Central memory CD4-positive, alpha-beta T cell (primary cell): ENCODE measurements around the gene TRIM4.
"Not testable (repeated sequence)": the region's sequence is repeated elsewhere in the genome, so short reads cannot be mapped to it uniquely, and the experiment has no call there.

ENCODE experiments used
- DNase-seq: peaks from one replicate; pipeline ENCODE4 v3.0.0; 2022

The TRIM4 gene

GRCh38 chr7:99919814-99920112 is 433 bp upstream of the TRIM4 start:
- no peak for DNase-seq

- no peak for DNase-seq
Observed at GRCh38 chr7:99910976-99911375, 8.4 kb downstream of the TRIM4 start.

GRCh38 chr7:99901581-99901980 is 17.7 kb downstream of the TRIM4 start:
- no peak for DNase-seq

GRCh38 chr7:99899830-99900519 is 19.4 kb downstream of the TRIM4 start:
- DNase-seq, result no peak

- no peak for DNase-seq
Observed at GRCh38 chr7:99898836-99899235, 20.5 kb downstream of the TRIM4 start.

GRCh38 chr7:99898023-99898357 is 21.3 kb downstream of the TRIM4 start:
- no peak for DNase-seq

- no peak for DNase-seq
Observed at GRCh38 chr7:99897322-99898022, 21.9 kb downstream of the TRIM4 start.

- DNase-seq, result no peak
Observed at GRCh38 chr7:99894738-99895137, 24.6 kb downstream of the TRIM4 start.

GRCh38 chr7:99893280-99893679 is 26.1 kb downstream of the TRIM4 start:
- no peak for DNase-seq

GRCh38 chr7:99890348-99890747 is 29.0 kb downstream of the TRIM4 start:
- not testable (repeated sequence) for DNase-seq

GRCh38 chr7:99888366-99888765 is 31.0 kb downstream of the TRIM4 start:
- not testable (repeated sequence) for DNase-seq

- DNase-seq, result no peak
Observed at GRCh38 chr7:99881370-99881769, 38.0 kb downstream of the TRIM4 start.

- DNase-seq, result no peak
Observed at GRCh38 chr7:99876933-99877332, 42.4 kb downstream of the TRIM4 start, which contains the start of gene OR2AE1. Gene OR2AE1 (minus strand): TSS chr7:99877033. CDS start chr7:99877033, 0 bp downstream.

GRCh38 chr7:99876491-99876890 is 42.8 kb downstream of the TRIM4 start:
- DNase-seq, result no peak

- DNase-seq, result no peak
Observed at GRCh38 chr7:99868246-99868645, 51.1 kb downstream of the TRIM4 start.

- not testable (repeated sequence) for DNase-seq
Observed at GRCh38 chr7:99867477-99867876, 51.9 kb downstream of the TRIM4 start.

GRCh38 chr7:99863847-99864440 is 55.4 kb downstream of the TRIM4 start:
- no peak for DNase-seq

GRCh38 chr7:99860281-99861127 is 58.8 kb downstream of the TRIM4 start:
- DNase-seq, result no peak

GRCh38 chr7:99855236-99855635 is 64.1 kb downstream of the TRIM4 start:
- no peak for DNase-seq

- no peak for DNase-seq
Observed at GRCh38 chr7:99848420-99849216, 70.7 kb downstream of the TRIM4 start.

GRCh38 chr7:99844328-99844727 is 75.0 kb downstream of the TRIM4 start:
- no peak for DNase-seq

- DNase-seq, result no peak
Observed at GRCh38 chr7:99843808-99844207, 75.5 kb downstream of the TRIM4 start.

- DNase-seq, result no peak
Observed at GRCh38 chr7:99842926-99843325, 76.4 kb downstream of the TRIM4 start.
